Measurements from ENCODE around the gene IER3. TPM values are rescaled to one million over a fixed set of nuclear protein-coding genes. Genes with fewer than 3 reads are reported as not detected.
"Not testable (repeated sequence)": the region's sequence is repeated elsewhere in the genome, so short reads cannot be mapped to it uniquely, and the experiment has no call there.

The IER3 gene
- total and polyA plus RNA-seq, 2 of the 13 experiments (the other 11 are each of a cell fraction or from before 2014, with no cell fraction given): 51.1 to 131 TPM

DNA sequence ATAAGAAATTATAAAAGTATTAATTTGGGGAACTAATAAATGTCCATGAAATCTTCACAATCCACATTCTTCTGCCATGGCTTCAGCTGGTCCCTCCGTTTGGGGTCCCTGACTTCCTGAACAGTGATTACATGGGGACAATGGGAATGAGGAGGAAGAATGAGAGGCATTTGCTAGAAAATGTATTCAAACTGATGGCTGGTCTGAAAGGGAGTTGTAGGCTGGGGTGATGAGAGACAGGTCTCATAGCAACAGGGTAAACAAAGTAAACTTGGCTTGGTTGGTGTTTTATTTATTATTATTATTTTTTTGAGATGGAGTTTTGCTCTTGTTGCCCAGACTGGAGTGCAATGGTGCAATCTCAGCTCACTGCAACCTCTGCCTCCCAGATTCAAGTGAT lies 21.1 kb upstream of the IER3 start:
- H3K27me3 ChIP-seq (ENCODE audit: control insufficient read depth in 1 of 2, insufficient read depth in 2 of 2, low read length in 2 of 2); ATAC-seq; BruUV-seq (replicated peaks); H3K36me3 ChIP-seq (replicated peaks in 1 of 2; ENCODE audit: control insufficient read depth in 1 of 2, insufficient read depth in 2 of 2, low read length in 2 of 2); FAIRE-seq; CTCF ChIA-PET (ENCODE audit: low intra/inter-chr PET ratio, low total read pairs); H3K9me3 ChIP-seq (ENCODE audit: low read length); in situ Hi-C loops (cut with HindIII; ENCODE audit: extremely low pct_ligation_motif_present, low pct_unique_long_range_greater_than_20kb); H4K20me1 ChIP-seq (ENCODE audit: insufficient read depth, low read length); H3K4me3 ChIP-seq (replicated peaks in 1 of 3; ENCODE audit: insufficient read depth in 1 of 3, low read depth in 2 of 3, low read length in 3 of 3); H3K79me2 ChIP-seq (ENCODE audit: insufficient read depth, low read length); H3K4me2 ChIP-seq (ENCODE audit: low read depth, low read length); intact Hi-C loops (cut with micrococcal nuclease; ENCODE audit: unreplicated experiment); H2AFZ ChIP-seq (ENCODE audit: low read length); H3K9ac ChIP-seq (ENCODE audit: insufficient read depth, low read depth, low read length); DNase-seq (ENCODE audit: low spot score): not testable (repeated sequence)
- TF ChIP-seq MED1 (CRISPR knock-in tag; IDR thresholded peaks at IDR 0.05): 0 out of 2 replicates have a peak, but pooled peaks have one; percentile 6
- H3K4me1 ChIP-seq (ENCODE audit: insufficient read depth, low read length): peaks cover 100% of the 10 kb centered on the region
- 76% methylated on average over 1 of the region's 1 CpG for WGBS (ENCODE audit: low lambda C conversion rate)
- H3K27ac ChIP-seq (ENCODE audit: extremely low read length, insufficient read depth, low read length): peak overlapping the region; percentile 98
- POLR2A ChIA-PET: interaction anchor here (1.5 to 11.8 kb wide), 4 partner anchors 15 to 87 kb away, joined by 4 to 414 read pairs (median 160); partner anchors contain the start of genes FLOT1 and IER3

DNA sequence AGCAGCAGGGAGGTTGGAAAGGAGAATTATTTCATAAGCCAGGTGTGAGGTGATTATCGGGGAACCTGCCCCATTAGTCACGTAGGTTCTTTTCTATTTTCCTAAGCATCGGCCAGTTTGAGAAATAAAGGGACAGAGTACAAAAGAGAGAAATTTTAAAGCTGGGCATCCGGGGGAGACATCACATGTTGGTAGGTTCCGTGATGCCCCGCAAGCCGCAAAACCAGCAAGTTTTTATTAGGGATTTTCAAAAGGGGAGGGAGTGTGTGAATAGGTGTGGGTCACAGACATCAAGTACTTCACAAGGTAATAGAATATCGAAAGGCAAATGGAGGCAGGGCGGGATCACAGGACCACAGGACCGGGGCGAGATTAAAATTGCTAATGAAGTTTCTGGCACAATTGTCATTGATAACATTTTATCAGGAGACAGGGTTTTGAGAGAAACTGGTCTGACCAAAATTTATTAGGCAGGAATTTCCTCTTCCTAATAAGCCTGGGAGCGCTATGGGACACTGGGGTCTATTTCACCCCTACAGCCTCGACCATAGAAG lies 20.2 kb upstream of the IER3 start:
- BruUV-seq (replicated peaks): TSS peak; percentile 86
- in situ Hi-C loops (cut with HindIII; ENCODE audit: extremely low pct_ligation_motif_present, low pct_unique_long_range_greater_than_20kb): not testable (repeated sequence)
- peak; percentile 43; the same call in 1 of the 2 replicates for TF ChIP-seq RORA (CRISPR knock-in tag; IDR thresholded peaks at IDR 0.05)
- TF ChIP-seq, protein P1, sequence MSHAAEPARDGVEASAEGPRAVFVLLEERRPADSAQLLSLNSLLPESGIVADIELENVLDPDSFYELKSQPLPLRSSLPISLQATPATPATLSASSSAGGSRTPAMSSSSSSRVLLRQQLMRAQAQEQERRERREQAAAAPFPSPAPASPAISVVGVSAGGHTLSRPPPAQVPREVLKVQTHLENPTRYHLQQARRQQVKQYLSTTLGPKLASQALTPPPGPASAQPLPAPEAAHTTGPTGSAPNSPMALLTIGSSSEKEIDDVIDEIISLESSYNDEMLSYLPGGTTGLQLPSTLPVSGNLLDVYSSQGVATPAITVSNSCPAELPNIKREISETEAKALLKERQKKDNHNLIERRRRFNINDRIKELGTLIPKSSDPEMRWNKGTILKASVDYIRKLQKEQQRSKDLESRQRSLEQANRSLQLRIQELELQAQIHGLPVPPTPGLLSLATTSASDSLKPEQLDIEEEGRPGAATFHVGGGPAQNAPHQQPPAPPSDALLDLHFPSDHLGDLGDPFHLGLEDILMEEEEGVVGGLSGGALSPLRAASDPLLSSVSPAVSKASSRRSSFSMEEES (CRISPR knock-in tag; IDR thresholded peaks at IDR 0.05): peak; percentile 11; the same call in 1 of the 2 replicates
- TF ChIP-seq, protein P2, sequence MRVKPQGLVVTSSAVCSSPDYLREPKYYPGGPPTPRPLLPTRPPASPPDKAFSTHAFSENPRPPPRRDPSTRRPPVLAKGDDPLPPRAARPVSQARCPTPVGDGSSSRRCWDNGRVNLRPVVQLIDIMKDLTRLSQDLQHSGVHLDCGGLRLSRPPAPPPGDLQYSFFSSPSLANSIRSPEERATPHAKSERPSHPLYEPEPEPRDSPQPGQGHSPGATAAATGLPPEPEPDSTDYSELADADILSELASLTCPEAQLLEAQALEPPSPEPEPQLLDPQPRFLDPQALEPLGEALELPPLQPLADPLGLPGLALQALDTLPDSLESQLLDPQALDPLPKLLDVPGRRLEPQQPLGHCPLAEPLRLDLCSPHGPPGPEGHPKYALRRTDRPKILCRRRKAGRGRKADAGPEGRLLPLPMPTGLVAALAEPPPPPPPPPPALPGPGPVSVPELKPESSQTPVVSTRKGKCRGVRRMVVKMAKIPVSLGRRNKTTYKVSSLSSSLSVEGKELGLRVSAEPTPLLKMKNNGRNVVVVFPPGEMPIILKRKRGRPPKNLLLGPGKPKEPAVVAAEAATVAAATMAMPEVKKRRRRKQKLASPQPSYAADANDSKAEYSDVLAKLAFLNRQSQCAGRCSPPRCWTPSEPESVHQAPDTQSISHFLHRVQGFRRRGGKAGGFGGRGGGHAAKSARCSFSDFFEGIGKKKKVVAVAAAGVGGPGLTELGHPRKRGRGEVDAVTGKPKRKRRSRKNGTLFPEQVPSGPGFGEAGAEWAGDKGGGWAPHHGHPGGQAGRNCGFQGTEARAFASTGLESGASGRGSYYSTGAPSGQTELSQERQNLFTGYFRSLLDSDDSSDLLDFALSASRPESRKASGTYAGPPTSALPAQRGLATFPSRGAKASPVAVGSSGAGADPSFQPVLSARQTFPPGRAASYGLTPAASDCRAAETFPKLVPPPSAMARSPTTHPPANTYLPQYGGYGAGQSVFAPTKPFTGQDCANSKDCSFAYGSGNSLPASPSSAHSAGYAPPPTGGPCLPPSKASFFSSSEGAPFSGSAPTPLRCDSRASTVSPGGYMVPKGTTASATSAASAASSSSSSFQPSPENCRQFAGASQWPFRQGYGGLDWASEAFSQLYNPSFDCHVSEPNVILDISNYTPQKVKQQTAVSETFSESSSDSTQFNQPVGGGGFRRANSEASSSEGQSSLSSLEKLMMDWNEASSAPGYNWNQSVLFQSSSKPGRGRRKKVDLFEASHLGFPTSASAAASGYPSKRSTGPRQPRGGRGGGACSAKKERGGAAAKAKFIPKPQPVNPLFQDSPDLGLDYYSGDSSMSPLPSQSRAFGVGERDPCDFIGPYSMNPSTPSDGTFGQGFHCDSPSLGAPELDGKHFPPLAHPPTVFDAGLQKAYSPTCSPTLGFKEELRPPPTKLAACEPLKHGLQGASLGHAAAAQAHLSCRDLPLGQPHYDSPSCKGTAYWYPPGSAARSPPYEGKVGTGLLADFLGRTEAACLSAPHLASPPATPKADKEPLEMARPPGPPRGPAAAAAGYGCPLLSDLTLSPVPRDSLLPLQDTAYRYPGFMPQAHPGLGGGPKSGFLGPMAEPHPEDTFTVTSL (CRISPR knock-in tag; IDR thresholded peaks at IDR 0.05; ENCODE audit: borderline replicate concordance): 0 out of 2 replicates have a peak, but pooled peaks have one; percentile 58
- TF ChIP-seq ONECUT2 (CRISPR knock-in tag; IDR thresholded peaks at IDR 0.05): 0 out of 2 replicates have a peak, but pooled peaks have one; percentile 10
- TF ChIP-seq NR2C2 (CRISPR knock-in tag; IDR thresholded peaks at IDR 0.05; ENCODE audit: borderline replicate concordance): 0 out of 2 replicates have a peak, but pooled peaks have one; percentile 4
- TF ChIP-seq ZBTB7B (CRISPR knock-in tag; IDR thresholded peaks at IDR 0.05): 0 out of 2 replicates have a peak, but pooled peaks have one; percentile 19
- peak; percentile 43; the same call in 1 of the 2 replicates for TF ChIP-seq RBFOX2 (IDR thresholded peaks at IDR 0.05; ENCODE audit: low read depth, low read length)
- peak; percentile 48; the same call in 1 of the 2 replicates for TF ChIP-seq ZNF605 (CRISPR knock-in tag; IDR thresholded peaks at IDR 0.05)
- TF ChIP-seq KDM3A (CRISPR knock-in tag; IDR thresholded peaks at IDR 0.05; ENCODE audit: low read depth): peak; percentile 11; the same call in 1 of the 2 replicates

More for the DNA sequence above, 20.2 kb upstream of the IER3 start:
- not testable (repeated sequence) for H3K4me3 ChIP-seq (replicated peaks in 1 of 3; ENCODE audit: insufficient read depth in 1 of 3, low read depth in 2 of 3, low read length in 3 of 3); H4K20me1 ChIP-seq (ENCODE audit: insufficient read depth, low read length); ATAC-seq; H3K9me3 ChIP-seq (ENCODE audit: low read length); H3K36me3 ChIP-seq (replicated peaks in 1 of 2; ENCODE audit: control insufficient read depth in 1 of 2, insufficient read depth in 2 of 2, low read length in 2 of 2); H2AFZ ChIP-seq (ENCODE audit: low read length); DNase-seq (ENCODE audit: low spot score); H3K27me3 ChIP-seq (ENCODE audit: control insufficient read depth in 1 of 2, insufficient read depth in 2 of 2, low read length in 2 of 2); FAIRE-seq; H3K79me2 ChIP-seq (ENCODE audit: insufficient read depth, low read length)
- ChIA-PET POLR2A (interaction anchor here (0.8 to 11.8 kb wide), 28 partner anchors 8 to 149 kb away, joined by 3 to 414 read pairs (median 6); partner anchors contain the start of genes DHX16, FLOT1, IER3 and MDC1), CTCF (ENCODE audit: low intra/inter-chr PET ratio, low total read pairs) (interaction anchor here (1.1 kb wide), 1 partner anchor 64 kb away, joined by 3 read pairs; no protein-coding TSS in a partner anchor)
- H3K4me2 ChIP-seq (ENCODE audit: low read depth, low read length): peak overlapping the region; percentile 85
- peaks cover 100% of the 10 kb centered on the region for H3K4me1 ChIP-seq (ENCODE audit: insufficient read depth, low read length)
- intact Hi-C loops (cut with micrococcal nuclease; ENCODE audit: unreplicated experiment): loop anchor here (1.0 kb wide), 2 partner anchors 20 to 63 kb away; partner anchors contain the start of gene IER3
- peak overlapping the region; percentile 98 for H3K27ac ChIP-seq (ENCODE audit: extremely low read length, insufficient read depth, low read length)
- peak overlapping the region; percentile 87 for H3K9ac ChIP-seq (ENCODE audit: insufficient read depth, low read depth, low read length)
- WGBS (ENCODE audit: low lambda C conversion rate): 30% methylated on average over 13 of the region's 13 CpGs
